Neural progenitor cell (in vitro differentiated cells): Measurements from ENCODE around the gene JADE1. TPM values are rescaled to one million over a fixed set of nuclear protein-coding genes. Genes with fewer than 3 reads are reported as not detected.

ENCODE experiments used
- DNase-seq: peaks from one replicate; pipeline ENCODE4 v3.0.0-alpha.2; 2016; ENCODE audit warnings: low spot score
- H2AFZ ChIP-seq: fragments of 200-600 bp; sonication (generic); replicated peaks from 2 replicates; pipeline ENCODE4 v1.6.1; 2016; ENCODE audit warnings: antibody characterized with exemption
- H3F3A ChIP-seq: fragments of 200-600 bp; sonication (generic); 2 replicates; pipeline ENCODE4 v1.6.1; 2016; ENCODE audit warnings: antibody characterized with exemption, low read depth
- H3K27ac ChIP-seq: fragments of 200-600 bp; sonication (generic); 2 replicates; pipeline ENCODE4 v1.5.1; 2016; ENCODE audit warnings: mild to moderate bottlenecking
- H3K27me3 ChIP-seq: fragments of 200-600 bp; sonication (generic); 2 replicates; pipeline ENCODE4 v1.6.1; 2016; ENCODE audit warnings: mild to moderate bottlenecking, moderate library complexity
- H3K36me3 ChIP-seq: fragments of 200-600 bp; sonication (generic); 2 replicates; pipeline ENCODE4 v1.5.1; 2016
- H3K4me1 ChIP-seq: fragments of 200-600 bp; sonication (generic); 2 replicates; pipeline ENCODE4 v1.6.1; 2016; ENCODE audit warnings: mixed run types
- H3K4me2 ChIP-seq: fragments of 200-600 bp; sonication (generic); 2 replicates; pipeline ENCODE4 v1.6.1; 2016
- H3K4me3 ChIP-seq: fragments of 200-600 bp; sonication (generic); 2 replicates; pipeline ENCODE4 v1.5.1; 2016
- H3K79me2 ChIP-seq: fragments of 200-600 bp; sonication (generic); 2 replicates; pipeline ENCODE4 v1.6.1; 2016; ENCODE audit warnings: low read depth
- H3K9ac ChIP-seq: fragments of 200-600 bp; sonication (generic); 2 replicates; pipeline ENCODE4 v1.6.1; 2016
- H3K9me3 ChIP-seq: fragments of 200-600 bp; sonication (generic); 2 replicates; pipeline ENCODE4 v1.5.1; 2016; ENCODE audit warnings: low read depth
- H4K20me1 ChIP-seq: fragments of 200-600 bp; sonication (generic); 2 replicates; pipeline ENCODE4 v1.6.1; 2016; ENCODE audit warnings: low read depth
- H3K27ac Mint-ChIP-seq: 3 replicates; pipeline ENCODE4 v1.8.0; 2021; ENCODE audit warnings: mixed read lengths
- H3K27me3 Mint-ChIP-seq: 2 replicates; pipeline ENCODE4 v1.8.0; 2022; ENCODE audit warnings: low read depth, mild to moderate bottlenecking, inconsistent platforms, moderate library complexity, mixed read lengths; ENCODE audit not compliant: insufficient read depth
- H3K36me3 Mint-ChIP-seq: 3 replicates; pipeline ENCODE4 v1.8.0; 2021; ENCODE audit warnings: mixed read lengths
- H3K4me1 Mint-ChIP-seq: 3 replicates; pipeline ENCODE4 v1.8.0; 2021; ENCODE audit warnings: mixed read lengths
- H3K4me3 Mint-ChIP-seq: 3 replicates; pipeline ENCODE4 v1.8.0; 2021; ENCODE audit warnings: mild to moderate bottlenecking, moderate library complexity, mixed read lengths
- H3K9me3 Mint-ChIP-seq: 3 replicates; pipeline ENCODE4 v1.8.0; 2020; ENCODE audit warnings: mixed read lengths
- EZH2 ChIP-seq: fragments of 200-600 bp; sonication (generic); IDR thresholded peaks from 2 replicates; pipeline ENCODE4 v1.6.1; 2017; ENCODE audit warnings: antibody characterized with exemption, mild to moderate bottlenecking, moderate library complexity
- EZH2phosphoT487 ChIP-seq: fragments of 200-600 bp; sonication (generic); IDR thresholded peaks from 2 replicates; pipeline ENCODE4 v1.6.1; 2017; ENCODE audit warnings: antibody characterized with exemption
- total RNA-seq: library from RNA; depleted of rRNA; stranded (reverse); fragments of >200 nt; gene quantifications from 2 replicates; pipeline ENCODE4 v1.2.3, GENCODE V29; 2015; ENCODE audit warnings: low replicate concordance
- TF ChIP-seq, protein P1 (sequence below): fragments of 200-600 bp; sonication (generic); IDR thresholded peaks from 2 replicates; pipeline ENCODE4 v1.5.1; 2017; ENCODE audit warnings: antibody characterized with exemption, mild to moderate bottlenecking

JADE1 gene
- total RNA-seq, 1 donor from 2014 or later, result 55.9 TPM

DNA sequence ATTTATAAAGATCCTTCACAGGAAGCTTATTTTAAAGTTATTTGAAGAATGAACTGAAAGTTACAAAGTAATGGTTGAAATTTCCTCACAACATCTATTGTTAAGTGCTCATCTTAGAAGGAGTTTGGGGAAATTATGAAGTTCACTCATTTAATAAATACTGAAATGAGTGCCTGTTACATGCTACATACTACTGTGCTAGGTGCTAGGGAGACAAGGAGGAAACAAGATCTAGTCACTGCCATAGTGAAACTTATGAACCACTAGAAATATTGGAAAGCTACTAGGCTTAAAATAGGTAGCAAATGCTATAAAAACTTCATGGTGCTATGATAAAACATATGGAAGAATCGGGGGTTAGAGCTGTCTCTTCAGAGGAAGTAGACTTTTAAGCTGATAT, 97.1 kb downstream of the JADE1 start:
- Mint-ChIP-seq H3K9me3 (no peaks in the 10 kb centered on the region), H3K36me3 (peaks cover 3% of the 10 kb centered on the region), H3K4me1 (no peaks in the 10 kb centered on the region), H3K4me3 (no peak overlapping the region), H3K27ac (no peak overlapping the region), H3K27me3 (no peaks in the 10 kb centered on the region)
- H3K9ac ChIP-seq, result no peak overlapping the region
- no peaks in the 10 kb centered on the region for H3K36me3 ChIP-seq
- no peaks in the 10 kb centered on the region for H3K27me3 ChIP-seq
- no peak for TF ChIP-seq EZH2phosphoT487
- TF ChIP-seq, protein P1, sequence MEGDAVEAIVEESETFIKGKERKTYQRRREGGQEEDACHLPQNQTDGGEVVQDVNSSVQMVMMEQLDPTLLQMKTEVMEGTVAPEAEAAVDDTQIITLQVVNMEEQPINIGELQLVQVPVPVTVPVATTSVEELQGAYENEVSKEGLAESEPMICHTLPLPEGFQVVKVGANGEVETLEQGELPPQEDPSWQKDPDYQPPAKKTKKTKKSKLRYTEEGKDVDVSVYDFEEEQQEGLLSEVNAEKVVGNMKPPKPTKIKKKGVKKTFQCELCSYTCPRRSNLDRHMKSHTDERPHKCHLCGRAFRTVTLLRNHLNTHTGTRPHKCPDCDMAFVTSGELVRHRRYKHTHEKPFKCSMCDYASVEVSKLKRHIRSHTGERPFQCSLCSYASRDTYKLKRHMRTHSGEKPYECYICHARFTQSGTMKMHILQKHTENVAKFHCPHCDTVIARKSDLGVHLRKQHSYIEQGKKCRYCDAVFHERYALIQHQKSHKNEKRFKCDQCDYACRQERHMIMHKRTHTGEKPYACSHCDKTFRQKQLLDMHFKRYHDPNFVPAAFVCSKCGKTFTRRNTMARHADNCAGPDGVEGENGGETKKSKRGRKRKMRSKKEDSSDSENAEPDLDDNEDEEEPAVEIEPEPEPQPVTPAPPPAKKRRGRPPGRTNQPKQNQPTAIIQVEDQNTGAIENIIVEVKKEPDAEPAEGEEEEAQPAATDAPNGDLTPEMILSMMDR, result no peak
- TF ChIP-seq EZH2, result no peak
- no peaks in the 10 kb centered on the region for H4K20me1 ChIP-seq
- H3F3A ChIP-seq, result no peaks in the 10 kb centered on the region
- H2AFZ ChIP-seq, result no peak overlapping the region
- H3K9me3 ChIP-seq, result no peaks in the 10 kb centered on the region
- no peak overlapping the region for H3K27ac ChIP-seq
- no peak overlapping the region for H3K4me3 ChIP-seq
- no peak for DNase-seq
- H3K79me2 ChIP-seq, result no peaks in the 10 kb centered on the region
- H3K4me1 ChIP-seq, result no peaks in the 10 kb centered on the region
- no peak overlapping the region for H3K4me2 ChIP-seq

DNA sequence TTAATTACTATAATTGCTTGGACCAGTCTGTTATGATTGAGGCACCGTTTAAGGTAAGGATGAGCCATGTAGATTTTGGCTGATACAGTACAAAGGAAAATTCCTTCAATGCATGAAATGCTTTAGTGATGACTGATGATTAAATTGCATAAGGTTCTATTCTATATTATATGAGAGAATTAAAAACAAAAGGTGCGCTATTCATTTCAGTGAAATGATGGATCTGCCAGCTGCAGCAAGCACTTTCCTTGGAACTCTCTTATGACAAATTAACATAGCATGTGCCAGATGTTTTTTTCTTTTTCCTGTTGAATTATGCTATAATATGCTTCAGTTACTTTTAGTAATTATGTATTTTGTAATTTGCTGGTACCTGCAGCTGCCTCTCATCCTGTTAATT, 98.5 kb downstream of the JADE1 start:
- Histone ChIP-seq H3K9me3 (no peaks in the 10 kb centered on the region), H2AFZ (no peak overlapping the region), H3F3A (no peaks in the 10 kb centered on the region), H3K9ac (no peak overlapping the region), H3K4me3 (no peak overlapping the region), H3K27ac (no peak overlapping the region), H3K36me3 (no peaks in the 10 kb centered on the region), H4K20me1 (no peaks in the 10 kb centered on the region), H3K4me2 (no peak overlapping the region), H3K79me2 (no peaks in the 10 kb centered on the region), H3K27me3 (no peaks in the 10 kb centered on the region), H3K4me1 (no peaks in the 10 kb centered on the region)
- DNase-seq, result no peak
- Mint-ChIP-seq H3K4me3 (no peak overlapping the region), H3K4me1 (no peaks in the 10 kb centered on the region), H3K9me3 (no peaks in the 10 kb centered on the region), H3K36me3 (no peaks in the 10 kb centered on the region), H3K27me3 (no peaks in the 10 kb centered on the region), H3K27ac (no peak overlapping the region)
- no peak for TF ChIP-seq EZH2phosphoT487
- TF ChIP-seq, protein P1, result no peak
- no peak for TF ChIP-seq EZH2

DNA sequence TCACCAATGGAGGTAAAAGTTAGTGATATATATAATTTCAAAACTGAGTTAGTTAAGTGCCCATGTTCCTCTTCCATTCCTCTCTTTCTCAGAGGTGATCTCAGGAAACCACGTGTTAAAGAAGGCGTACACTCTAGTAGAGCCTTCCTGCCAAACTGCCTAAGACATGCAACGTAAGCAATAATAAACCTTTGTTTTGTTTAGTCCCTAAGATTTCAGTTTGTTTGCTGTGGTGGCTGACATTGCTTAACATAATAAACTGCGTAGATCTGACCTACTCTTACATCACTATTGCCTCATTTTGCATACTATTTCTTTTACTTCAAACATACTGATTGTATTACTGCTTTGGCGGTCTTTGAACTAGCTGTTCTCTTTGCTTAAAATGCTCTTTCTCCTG, 99.2 kb downstream of the JADE1 start:
- Histone ChIP-seq H3K27me3 (no peaks in the 10 kb centered on the region), H3K27ac (no peak overlapping the region), H3K4me1 (no peaks in the 10 kb centered on the region), H3K9me3 (no peaks in the 10 kb centered on the region), H2AFZ (no peak overlapping the region), H4K20me1 (no peaks in the 10 kb centered on the region), H3K9ac (no peak overlapping the region), H3K4me3 (no peak overlapping the region), H3K4me2 (no peak overlapping the region), H3K79me2 (no peaks in the 10 kb centered on the region), H3F3A (no peaks in the 10 kb centered on the region), H3K36me3 (no peaks in the 10 kb centered on the region)
- no peaks in the 10 kb centered on the region for H3K9me3 Mint-ChIP-seq
- no peaks in the 10 kb centered on the region for H3K36me3 Mint-ChIP-seq
- DNase-seq, result no peak
- H3K4me1 Mint-ChIP-seq, result no peaks in the 10 kb centered on the region
- H3K27ac Mint-ChIP-seq, result no peak overlapping the region
- no peaks in the 10 kb centered on the region for H3K27me3 Mint-ChIP-seq
- TF ChIP-seq EZH2 (no peak), EZH2phosphoT487 (no peak)
- TF ChIP-seq, protein P1, result no peak
- H3K4me3 Mint-ChIP-seq, result no peak overlapping the region
